A673 (cell line): ENCODE data around the gene DBX1.

Experiments
- CTCF ChIP-seq: fragments of 300-800, 200-600 bp; sonication (generic); conservative IDR thresholded peaks from 2 replicates; pipeline ENCODE4 v1.5.1; 2017; ENCODE audit warnings: low read depth, mild to moderate bottlenecking, antibody characterized with exemption, low read length, moderate library complexity, mixed read lengths
- EZH2 ChIP-seq: fragments of 200-600 bp; sonication (generic); IDR thresholded peaks from 2 replicates; pipeline ENCODE4 v1.6.1; 2017; ENCODE audit warnings: borderline replicate concordance, low read depth, mild to moderate bottlenecking, mixed read lengths, antibody characterized with exemption, low read length; ENCODE audit not compliant: poor library complexity, severe bottlenecking

DNA sequence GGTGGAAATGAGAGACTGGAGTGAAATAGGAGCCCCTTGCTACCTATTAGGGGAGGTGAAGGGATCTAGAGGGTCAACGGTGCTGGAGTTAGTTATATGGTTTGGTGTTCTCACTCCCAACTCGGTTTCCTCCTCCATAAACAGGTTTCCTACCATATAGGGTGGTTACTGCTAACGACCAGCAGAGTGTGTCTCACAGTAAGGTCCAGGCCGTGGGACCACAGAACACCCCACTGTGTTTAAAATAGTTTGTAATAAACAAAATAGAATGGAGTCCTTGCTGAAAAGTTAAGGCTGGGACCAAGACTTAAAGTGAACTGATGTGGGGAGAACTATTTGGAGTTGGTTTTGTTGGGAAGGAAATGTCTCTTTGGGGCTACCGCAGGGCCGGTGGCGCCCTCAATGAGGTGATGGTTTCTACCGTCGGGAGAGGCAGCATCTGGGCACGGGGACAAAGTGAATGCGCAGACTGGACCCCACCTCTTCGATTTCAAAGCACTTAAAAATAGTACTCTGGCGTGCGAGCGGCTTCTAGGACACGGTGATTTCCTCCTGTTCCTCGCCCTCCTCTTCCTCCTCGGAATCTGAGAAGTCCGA, 4.5 kb downstream of the DBX1 start:
- TF ChIP-seq EZH2 (no peak), CTCF (no peak)
